Suprapubic skin (tissue), 4 donors: ENCODE results near the gene KRT27.

Experiments
- CTCF ChIP-seq, 2 donors: fragments of 200-600 bp in 1 of 2; fragments of 450-650 bp in 1 of 2; sonication (generic) in 1 of 2; IDR thresholded peaks; one replicate each; pipeline ENCODE4 v1.5.1; 2016 to 2019; ENCODE audit warnings: antibody characterized with exemption in 2 of 2, mild to moderate bottlenecking in 1 of 2, moderate library complexity in 1 of 2
- EP300 ChIP-seq: sonication (generic); formaldehyde crosslinking; IDR thresholded peaks from one replicate; pipeline ENCODE4 v1.6.1; 2017; ENCODE audit warnings: antibody characterized with exemption
- POLR2A ChIP-seq, 2 donors: fragments of 450-650 bp; IDR thresholded peaks; one replicate each; pipeline ENCODE4 v1.6.1; 2017; ENCODE audit warnings: antibody characterized with exemption in 2 of 2, mild to moderate bottlenecking in 2 of 2, moderate library complexity in 2 of 2
- POLR2AphosphoS5 ChIP-seq, 3 donors: sonication (generic); formaldehyde crosslinking; IDR thresholded peaks; one replicate each; pipeline ENCODE4 v1.6.1; 2017; ENCODE audit warnings: antibody characterized with exemption in 3 of 3

GRCh38 chr17:40824015-40824832 lies 41.9 kb upstream of the KRT27 start:
- no peak for TF ChIP-seq POLR2AphosphoS5 (IDR thresholded peaks at IDR 0.05)
- TF ChIP-seq CTCF (IDR thresholded peaks at IDR 0.05), result no peak
- no peak for TF ChIP-seq POLR2A (IDR thresholded peaks at IDR 0.05)
- no peak for TF ChIP-seq EP300
